Measurements from ENCODE around the gene WNT2. TPM values are rescaled to one million over a fixed set of nuclear protein-coding genes. Genes with fewer than 3 reads are reported as not detected.
A peak's percentile ranks its signal among the peaks of the same experiment; 100 is the strongest.

Gene WNT2
- total RNA-seq, 3 donors from 2014 or later = 1.5 to 2.4 (median 2.0) TPM

DNA sequence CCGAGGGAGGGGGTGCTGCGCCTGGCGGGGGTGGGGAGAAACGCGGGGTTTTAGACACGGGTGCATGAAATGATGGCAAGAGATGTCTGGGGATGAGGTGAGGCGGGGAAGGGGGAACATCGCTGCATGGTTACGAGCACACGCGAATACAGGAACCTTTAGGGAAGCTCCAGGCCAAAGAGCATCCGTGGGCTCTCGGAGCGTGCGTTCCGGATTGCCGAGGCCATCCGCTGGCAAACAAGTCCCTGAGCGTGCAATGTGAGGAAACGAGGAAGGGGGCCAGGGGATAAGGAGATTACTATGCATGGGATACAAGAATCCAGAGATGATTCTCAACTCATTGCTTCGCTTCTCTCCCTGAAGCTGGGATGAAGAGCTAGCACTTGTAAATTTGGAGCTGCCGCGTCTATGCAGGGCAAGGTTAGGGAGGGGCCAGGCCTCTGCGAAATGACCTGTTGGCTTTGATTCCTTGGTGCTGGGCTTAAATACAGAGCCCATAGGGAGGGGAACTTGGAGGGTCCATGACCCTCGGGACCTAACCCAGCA, 520 bp upstream of the WNT2 start:
- intact Hi-C loops (cut with DNase I; ENCODE audit: low total_unique reads) = no loop called here
- Histone ChIP-seq H3K4me1 (peaks cover 0 to 6% of the 10 kb centered on the region in 2 donors), H3K36me3 (no peaks in the 10 kb centered on the region), H3K9me3 (peaks cover 0 to 9% of the 10 kb centered on the region in 2 donors), H3K4me3 (peak overlapping the region; percentile 40 to 65 (median 49)), H3K27ac (peak overlapping the region; percentile 46 to 50), H3K27me3 (peaks cover 0 to 28% of the 10 kb centered on the region in 2 donors)
- TF ChIP-seq POLR2AphosphoS5 (IDR thresholded peaks at IDR 0.05) (no peak), POLR2A (IDR thresholded peaks at IDR 0.05) (no peak), CTCF (IDR thresholded peaks at IDR 0.05) (no peak)
- DNase-seq (ENCODE audit: low spot score in 2 of 2) = no peak

DNA sequence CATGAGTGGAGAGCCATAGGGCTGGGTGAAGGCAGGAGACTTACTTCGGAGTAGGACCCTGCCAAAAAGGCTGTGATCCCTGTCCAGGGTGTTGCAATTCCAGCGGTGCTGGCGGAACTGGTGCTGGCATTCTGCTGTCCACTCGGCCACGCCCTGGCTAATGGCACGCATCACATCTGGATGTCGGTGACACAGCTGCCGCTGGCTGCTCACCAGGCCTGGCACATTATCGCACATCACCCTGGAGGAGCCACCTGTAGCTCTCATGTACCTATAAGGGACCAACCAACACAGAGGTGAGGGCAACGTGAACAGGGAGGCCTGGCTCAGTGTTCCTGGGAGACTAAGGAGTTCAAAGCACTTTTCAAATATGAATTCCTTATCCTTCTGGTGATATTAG, 2.3 kb downstream of the WNT2 start:
- Histone ChIP-seq H3K27ac (no peak overlapping the region), H3K36me3 (no peaks in the 10 kb centered on the region), H3K9me3 (no peaks in the 10 kb centered on the region), H3K4me3 (no peak overlapping the region), H3K27me3 (peaks cover 0 to 28% of the 10 kb centered on the region in 2 donors), H3K4me1 (peaks cover 0 to 6% of the 10 kb centered on the region in 2 donors)
- DNase-seq (ENCODE audit: low spot score in 2 of 2) = no peak
- TF ChIP-seq CTCF (IDR thresholded peaks at IDR 0.05) (no peak), POLR2A (IDR thresholded peaks at IDR 0.05) (no peak), POLR2AphosphoS5 (IDR thresholded peaks at IDR 0.05) (no peak)
- intact Hi-C loops (cut with DNase I; ENCODE audit: low total_unique reads) = no loop called here

DNA sequence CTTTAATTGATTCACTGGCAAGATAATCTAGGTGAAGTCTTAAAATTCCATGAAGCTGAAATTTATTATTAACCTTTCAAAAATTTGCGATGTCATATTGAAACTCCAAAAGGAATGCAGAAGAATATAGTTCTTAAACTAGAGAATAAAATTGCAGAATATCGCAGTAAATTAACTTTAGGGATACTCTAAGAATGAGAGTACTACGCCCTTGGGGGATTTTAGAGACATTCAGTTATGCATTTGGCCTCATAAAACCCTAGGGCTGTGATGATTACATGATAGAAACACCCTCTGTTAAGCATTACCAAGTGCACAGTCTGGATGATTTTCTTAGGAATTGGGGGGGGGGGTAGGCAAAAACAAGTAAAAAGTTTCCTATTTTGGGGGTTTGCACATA, 3.7 kb downstream of the WNT2 start:
- intact Hi-C loops (cut with DNase I; ENCODE audit: low total_unique reads) = no loop called here
- Histone ChIP-seq H3K9me3 (no peaks in the 10 kb centered on the region), H3K36me3 (no peaks in the 10 kb centered on the region), H3K27ac (no peak overlapping the region), H3K4me3 (no peak overlapping the region), H3K4me1 (peaks cover 0 to 6% of the 10 kb centered on the region in 2 donors), H3K27me3 (peaks cover 0 to 21% of the 10 kb centered on the region in 2 donors)
- DNase-seq (ENCODE audit: low spot score in 2 of 2) = no peak
- no peak for TF ChIP-seq CTCF (IDR thresholded peaks at IDR 0.05)
- no peak for TF ChIP-seq POLR2A (IDR thresholded peaks at IDR 0.05)
- no peak for TF ChIP-seq POLR2AphosphoS5 (IDR thresholded peaks at IDR 0.05)

- no peaks in the 10 kb centered on the region for H3K9me3 ChIP-seq
- H3K27me3 ChIP-seq = no peaks in the 10 kb centered on the region
- H3K36me3 ChIP-seq = no peaks in the 10 kb centered on the region
- intact Hi-C loops (cut with DNase I; ENCODE audit: low total_unique reads) = no loop called here
- H3K4me3 ChIP-seq = no peak overlapping the region
- no peak for TF ChIP-seq POLR2A (IDR thresholded peaks at IDR 0.05)
- TF ChIP-seq POLR2AphosphoS5 (IDR thresholded peaks at IDR 0.05) = no peak
- no peak for TF ChIP-seq CTCF (IDR thresholded peaks at IDR 0.05)
- peak overlapping the region; percentile 30 to 40 for H3K27ac ChIP-seq
- no peaks in the 10 kb centered on the region for H3K4me1 ChIP-seq
- no peak for DNase-seq (ENCODE audit: low spot score in 2 of 2)
Observed at GRCh38 chr7:117313582-117313981, 9.3 kb downstream of the WNT2 start.

GRCh38 chr7:117312593-117313580, 10.0 kb downstream of the WNT2 start:
- H3K27ac ChIP-seq = peak overlapping the region in 1 of 2 donors; percentile 40
- no peak overlapping the region for H3K4me3 ChIP-seq
- intact Hi-C loops (cut with DNase I; ENCODE audit: low total_unique reads) = no loop called here
- no peak for TF ChIP-seq POLR2A (IDR thresholded peaks at IDR 0.05)
- no peak for TF ChIP-seq POLR2AphosphoS5 (IDR thresholded peaks at IDR 0.05)
- no peak for TF ChIP-seq CTCF (IDR thresholded peaks at IDR 0.05)
- no peaks in the 10 kb centered on the region for H3K27me3 ChIP-seq
- no peaks in the 10 kb centered on the region for H3K4me1 ChIP-seq
- no peak for DNase-seq (ENCODE audit: low spot score in 2 of 2)
- H3K9me3 ChIP-seq = no peaks in the 10 kb centered on the region
- no peaks in the 10 kb centered on the region for H3K36me3 ChIP-seq

All from breast epithelium (tissue), 4 donors.